Mammary epithelial cell (primary cell): ENCODE results near the gene DRC7.

ENCODE experiments used
- CTCF ChIP-seq, 2 donors: IDR thresholded peaks in 1 of 2; conservative IDR thresholded peaks in 1 of 2; 2 replicates each; pipeline ENCODE4 v1.5.1; 2011 to 2012; ENCODE audit warnings: inconsistent platforms in 2 of 2, low read length in 2 of 2, mild to moderate bottlenecking in 2 of 2, control low read depth in 1 of 2, low read depth in 1 of 2; ENCODE audit not compliant: insufficient read depth in 1 of 2; ENCODE audit errors: extremely low read depth in 1 of 2
- EZH2 ChIP-seq: IDR thresholded peaks from 2 replicates; pipeline ENCODE4 v1.6.1; 2012; ENCODE audit warnings: low read length, inconsistent platforms, borderline replicate concordance

GRCh38 chr16:57699899-57700298 lies 5.3 kb downstream of the DRC7 start:
- TF ChIP-seq CTCF (conservative IDR thresholded peaks at IDR 0.05 in 1 of 2, IDR thresholded peaks at IDR 0.05 in 1 of 2; ENCODE audit: extremely low read depth in 1 of 2, insufficient read depth in 1 of 2, low read depth in 1 of 2, low read length in 2 of 2): no peak
- no peak for TF ChIP-seq EZH2
